Activated CD4-positive, CD25-positive, alpha-beta regulatory T cell treated with anti-CD3 and anti-CD28 coated beads, Interleukin-2, amount 50 U/mL, for 16 hours (primary cell): ENCODE results near the gene GPC6.

Experiments used
- DNase-seq: peaks from one replicate; pipeline ENCODE4 v3.0.0-alpha.2; 2020; ENCODE audit warnings: low read depth, low spot score

Gene GPC6

GRCh38 chr13:93915269-93915809 is 688.7 kb downstream of the GPC6 start:
- DNase-seq: no peak

DNA sequence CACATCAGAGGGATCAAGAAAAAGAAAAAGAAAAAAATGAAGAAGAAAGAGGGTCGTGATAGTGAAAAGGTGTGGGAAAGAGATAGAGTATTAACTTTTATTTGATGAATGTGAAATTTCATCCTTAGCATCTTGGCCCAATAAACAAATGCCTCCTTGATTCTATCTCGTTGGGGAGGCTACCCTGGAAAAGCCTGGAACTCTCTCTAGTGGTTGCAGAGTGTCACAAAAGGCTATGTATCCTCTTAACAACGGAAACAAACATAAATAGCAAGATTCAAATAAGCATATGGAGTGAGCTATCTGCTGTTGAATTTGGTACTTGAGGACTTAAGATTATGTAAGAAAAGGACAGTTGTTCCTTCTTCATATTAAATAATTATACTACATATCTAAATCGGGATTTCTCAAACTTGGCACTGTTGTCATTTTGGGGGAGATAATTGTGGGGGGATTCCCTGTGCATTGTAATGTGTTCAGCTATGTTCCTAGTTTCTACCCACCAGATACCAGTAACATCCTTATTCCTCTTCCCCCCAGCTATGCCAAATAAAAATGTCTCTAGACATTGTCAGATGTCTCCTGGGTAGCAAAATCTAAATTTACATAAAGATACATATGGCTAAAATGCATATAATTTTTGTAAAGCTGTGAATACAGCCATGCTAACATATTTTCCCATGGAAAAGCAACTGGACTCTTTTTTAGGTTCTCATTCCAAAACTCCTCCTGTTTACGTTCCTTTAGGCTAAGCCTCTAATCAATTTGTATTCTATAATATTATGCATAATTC is 695.7 kb downstream of the GPC6 start:
- no peak for DNase-seq

- no peak for DNase-seq
These were observed 699.4 kb downstream of the GPC6 start for GRCh38 chr13:93925990-93926389.

- DNase-seq: no peak
These were observed 699.8 kb downstream of the GPC6 start for GRCh38 chr13:93926425-93926824.

- DNase-seq: no peak
These were observed 700.8 kb downstream of the GPC6 start for GRCh38 chr13:93927431-93927830.

DNA sequence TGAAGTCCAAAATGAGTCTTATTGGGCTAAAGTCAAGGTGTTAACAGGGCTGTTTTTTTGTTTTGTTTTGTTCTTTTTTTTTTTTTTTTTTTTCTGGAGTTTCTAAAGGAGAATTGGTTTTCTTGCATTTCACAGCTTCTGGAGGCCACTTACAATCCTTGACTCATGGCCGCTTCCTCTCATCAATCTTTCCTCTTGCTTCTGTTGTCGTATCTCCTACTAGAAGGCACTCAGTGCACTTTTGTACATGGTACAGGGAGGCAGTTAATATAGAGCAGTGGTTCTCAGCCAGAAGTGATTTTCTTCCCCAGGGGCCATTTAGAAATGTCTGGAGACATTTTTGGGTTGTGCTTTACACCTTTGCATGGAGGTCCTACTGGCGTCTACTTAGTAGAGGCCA is 706.3 kb downstream of the GPC6 start:
- no peak for DNase-seq

DNA sequence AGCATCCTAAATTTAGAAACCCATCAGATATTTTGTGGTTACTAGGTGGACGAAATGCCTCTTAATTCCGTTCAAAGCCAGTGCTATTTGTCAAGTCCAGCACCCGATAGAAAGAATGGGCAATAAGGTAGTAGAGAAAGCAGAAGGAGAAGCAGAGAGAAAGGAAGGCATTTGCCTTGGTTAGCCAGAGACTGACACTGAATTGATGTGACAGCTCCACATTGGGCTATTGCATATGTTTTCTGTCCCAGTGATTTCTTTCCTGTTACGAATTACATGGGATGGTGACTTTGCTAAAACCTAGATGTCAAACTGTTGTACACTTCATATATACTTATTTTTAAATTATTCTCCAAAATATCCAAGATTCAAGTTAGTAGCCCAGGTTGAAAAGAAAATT is 710.3 kb downstream of the GPC6 start:
- no peak for DNase-seq

DNA sequence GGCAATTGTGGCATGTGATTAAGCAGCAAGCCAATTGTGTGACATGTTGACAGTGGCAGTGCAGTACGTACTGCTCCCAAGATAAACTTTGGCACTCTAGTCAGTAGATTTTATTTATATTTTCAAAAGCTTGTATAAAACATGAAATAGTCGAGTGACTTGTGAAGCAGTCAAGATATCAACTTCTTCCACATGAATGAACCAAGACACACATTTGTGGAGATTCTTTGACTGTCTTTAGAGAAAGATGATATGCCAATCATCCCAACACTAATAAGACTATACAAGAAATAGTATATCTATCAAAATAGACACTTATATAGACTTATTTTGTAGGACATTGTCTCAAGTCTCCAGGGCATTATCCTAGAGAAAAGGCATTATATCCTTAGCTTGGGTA is 714.8 kb downstream of the GPC6 start:
- no peak for DNase-seq

DNA sequence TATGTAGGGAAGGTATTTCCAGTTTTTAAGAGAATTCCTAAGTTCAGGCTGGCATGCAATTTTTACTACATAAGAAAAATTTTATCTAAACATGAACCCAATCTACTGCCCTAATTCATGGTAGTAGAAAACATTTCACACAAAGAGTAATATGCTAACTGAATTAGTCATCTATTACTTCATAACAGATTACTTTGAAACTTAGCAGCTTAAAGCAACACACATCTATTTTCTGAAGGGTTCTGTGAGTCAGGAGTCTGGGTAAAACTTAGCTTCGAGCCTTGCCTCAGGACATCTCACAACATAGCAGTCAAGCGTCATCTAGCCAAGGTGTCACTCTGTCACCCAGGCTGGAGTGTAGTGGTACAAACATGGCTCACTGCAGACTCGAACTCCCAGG is 715.4 kb downstream of the GPC6 start:
- DNase-seq: no peak

DNA sequence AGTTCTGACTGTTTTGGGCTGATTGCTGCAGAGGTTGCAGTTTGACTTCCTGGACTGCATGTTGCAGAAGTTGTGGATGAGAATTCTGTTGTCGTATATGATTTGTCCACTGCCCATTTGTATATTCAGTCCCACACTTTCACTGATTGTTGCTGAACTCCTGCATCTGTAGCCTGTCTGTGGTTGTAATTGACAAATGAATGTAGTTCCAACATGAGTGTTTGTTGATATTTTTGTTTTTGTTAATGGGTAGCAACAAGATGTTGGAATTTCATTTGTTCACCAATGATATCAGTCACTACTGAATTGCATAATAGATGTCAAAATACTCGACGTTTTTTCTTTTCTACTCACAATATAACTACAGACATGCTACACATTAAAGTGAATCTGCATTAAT is 719.0 kb downstream of the GPC6 start:
- DNase-seq: no peak

- no peak for DNase-seq
These were observed 720.4 kb downstream of the GPC6 start for GRCh38 chr13:93946994-93947393.

GRCh38 chr13:93947651-93948050 is 721.0 kb downstream of the GPC6 start:
- DNase-seq: no peak

DNA sequence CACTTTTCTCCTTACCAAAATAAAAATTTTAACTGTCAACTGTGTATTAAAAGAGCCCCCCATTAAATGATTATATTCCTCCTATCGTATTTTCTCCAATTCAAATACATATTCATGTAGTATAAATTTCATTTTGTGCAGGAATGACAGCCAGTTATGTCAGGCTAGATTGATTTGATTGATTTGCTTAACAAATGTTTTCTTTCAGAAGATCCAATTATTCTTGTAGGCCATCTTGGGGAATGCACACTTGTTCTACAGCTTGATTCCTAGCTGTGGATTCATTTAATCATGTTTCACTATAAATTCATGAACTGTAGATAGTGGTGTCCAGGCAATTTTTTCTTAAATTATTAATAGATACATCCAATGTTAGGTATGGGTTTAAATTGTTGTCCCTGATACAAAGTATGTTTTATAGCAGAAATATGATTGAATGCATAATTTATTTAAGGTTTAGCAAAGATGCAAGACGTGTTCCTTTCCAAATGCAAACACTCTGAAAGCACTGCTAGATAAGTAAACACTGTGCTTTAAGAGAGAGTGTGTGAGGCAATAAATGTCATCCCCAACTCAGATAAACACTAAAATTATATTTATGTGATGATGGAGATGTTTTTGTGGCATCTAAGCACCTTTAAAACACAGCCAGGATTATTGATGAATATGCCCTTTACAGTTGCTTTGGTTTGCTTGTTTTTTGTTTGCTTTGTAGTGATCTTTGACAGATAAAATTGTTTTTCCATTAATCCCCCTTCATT is 721.7 kb downstream of the GPC6 start:
- DNase-seq: no peak

- no peak for DNase-seq
These were observed 724.5 kb downstream of the GPC6 start for GRCh38 chr13:93951108-93951507.

- DNase-seq: no peak
These were observed 725.3 kb downstream of the GPC6 start for GRCh38 chr13:93951951-93952350.

DNA sequence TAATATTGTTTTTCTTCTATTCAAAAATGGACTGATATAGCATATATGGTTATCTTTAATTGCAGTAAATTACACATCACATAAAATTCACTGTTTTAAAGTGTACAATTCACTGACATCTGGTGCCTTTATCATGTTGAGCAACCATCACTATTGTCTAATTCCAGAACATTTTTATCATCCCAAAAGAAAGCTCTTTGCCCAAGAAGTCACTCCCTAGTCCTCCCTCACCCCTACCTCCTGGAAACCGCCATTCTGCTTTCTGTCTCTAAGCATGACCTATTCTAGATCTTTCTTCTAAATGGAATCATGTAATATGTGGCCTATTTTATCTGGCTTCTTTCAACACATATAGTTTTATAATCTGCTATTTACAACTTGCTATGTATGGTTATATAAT is 727.2 kb downstream of the GPC6 start:
- no peak for DNase-seq

DNA sequence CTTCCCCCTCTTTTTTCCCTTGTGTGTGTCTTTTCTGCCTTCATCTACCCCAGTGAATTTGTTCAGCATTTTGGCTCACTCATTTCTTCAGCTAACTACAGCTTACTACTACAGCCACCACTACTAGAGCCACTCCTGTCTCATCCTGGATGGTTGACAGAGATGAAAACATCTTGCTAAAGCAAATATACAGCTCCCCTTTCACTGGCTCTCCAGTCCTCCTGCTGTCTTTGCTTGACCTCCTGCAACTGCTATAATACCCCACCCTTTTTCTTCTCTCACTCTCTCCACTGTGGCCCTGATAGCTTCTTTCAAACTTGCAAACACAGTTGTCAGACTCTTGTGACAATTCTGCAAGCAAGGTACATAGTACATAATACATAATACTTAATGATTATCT is 729.3 kb downstream of the GPC6 start:
- no peak for DNase-seq

DNA sequence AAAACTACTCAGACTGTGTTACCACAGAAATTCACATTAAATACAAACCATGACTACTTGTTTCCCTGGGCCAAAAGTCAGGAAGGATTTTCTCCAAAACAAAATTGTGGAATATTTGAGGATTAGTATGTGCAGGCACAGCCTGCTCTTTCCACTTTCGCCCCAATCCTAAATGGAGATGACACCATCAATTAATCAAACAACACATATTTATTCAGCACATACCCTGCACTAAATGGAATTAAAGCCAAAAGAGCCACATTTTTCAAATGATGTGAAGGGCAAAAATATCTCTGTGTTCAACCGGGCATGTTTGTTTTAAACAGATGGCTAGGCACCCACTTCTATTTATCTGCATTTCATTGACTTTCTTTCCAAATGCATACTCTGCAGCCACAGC is 729.8 kb downstream of the GPC6 start:
- DNase-seq: no peak

- DNase-seq: no peak
These were observed 730.8 kb downstream of the GPC6 start for GRCh38 chr13:93957371-93957770.

DNA sequence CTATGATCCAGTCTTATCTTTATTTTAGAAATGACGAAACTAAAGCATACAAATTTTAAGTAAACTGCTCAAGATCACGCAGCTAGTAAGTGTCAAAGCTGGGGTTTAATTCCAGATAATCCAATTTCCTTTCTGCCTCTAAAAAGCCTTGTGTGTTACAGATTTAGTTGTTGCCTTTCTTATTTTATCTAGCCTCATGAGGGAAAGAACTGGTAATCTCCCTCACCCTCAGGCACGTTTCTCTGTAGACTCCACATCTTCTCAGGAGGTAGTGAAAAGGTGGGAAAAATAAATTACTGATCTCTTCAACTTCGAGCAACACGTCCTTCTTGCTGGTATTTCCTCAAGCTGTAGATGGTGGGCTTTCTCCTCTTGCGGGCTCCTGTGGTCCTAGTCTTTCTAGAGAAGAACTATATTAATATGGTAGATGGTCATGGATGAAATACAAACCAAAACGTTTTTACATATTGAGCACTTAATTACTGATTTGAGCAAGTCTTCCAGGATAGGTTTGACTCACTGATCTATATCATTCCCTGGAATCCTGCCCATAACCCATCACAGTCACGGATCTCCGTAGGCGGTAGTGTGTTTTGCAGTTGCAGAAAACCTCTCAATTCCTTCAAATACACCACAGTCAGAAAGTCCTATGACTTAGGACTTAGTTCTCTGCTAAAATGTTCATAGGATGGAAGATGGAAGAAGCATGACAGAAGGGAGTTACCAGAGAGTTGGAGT is 733.4 kb downstream of the GPC6 start:
- no peak for DNase-seq

GRCh38 chr13:93963266-93964145 is 736.9 kb downstream of the GPC6 start:
- no peak for DNase-seq
